Activated CD8-positive, alpha-beta memory T cell treated with anti-CD3 and anti-CD28 coated beads for 24 hours (primary cell): ENCODE measurements around the gene FCGBP.
"Not testable (repeated sequence)": the region's sequence is repeated elsewhere in the genome, so short reads cannot be mapped to it uniquely, and the experiment has no call there.

Experiments used
- DNase-seq: peaks from one replicate; pipeline ENCODE4 v3.0.0-alpha.2; 2020

Gene FCGBP

DNA sequence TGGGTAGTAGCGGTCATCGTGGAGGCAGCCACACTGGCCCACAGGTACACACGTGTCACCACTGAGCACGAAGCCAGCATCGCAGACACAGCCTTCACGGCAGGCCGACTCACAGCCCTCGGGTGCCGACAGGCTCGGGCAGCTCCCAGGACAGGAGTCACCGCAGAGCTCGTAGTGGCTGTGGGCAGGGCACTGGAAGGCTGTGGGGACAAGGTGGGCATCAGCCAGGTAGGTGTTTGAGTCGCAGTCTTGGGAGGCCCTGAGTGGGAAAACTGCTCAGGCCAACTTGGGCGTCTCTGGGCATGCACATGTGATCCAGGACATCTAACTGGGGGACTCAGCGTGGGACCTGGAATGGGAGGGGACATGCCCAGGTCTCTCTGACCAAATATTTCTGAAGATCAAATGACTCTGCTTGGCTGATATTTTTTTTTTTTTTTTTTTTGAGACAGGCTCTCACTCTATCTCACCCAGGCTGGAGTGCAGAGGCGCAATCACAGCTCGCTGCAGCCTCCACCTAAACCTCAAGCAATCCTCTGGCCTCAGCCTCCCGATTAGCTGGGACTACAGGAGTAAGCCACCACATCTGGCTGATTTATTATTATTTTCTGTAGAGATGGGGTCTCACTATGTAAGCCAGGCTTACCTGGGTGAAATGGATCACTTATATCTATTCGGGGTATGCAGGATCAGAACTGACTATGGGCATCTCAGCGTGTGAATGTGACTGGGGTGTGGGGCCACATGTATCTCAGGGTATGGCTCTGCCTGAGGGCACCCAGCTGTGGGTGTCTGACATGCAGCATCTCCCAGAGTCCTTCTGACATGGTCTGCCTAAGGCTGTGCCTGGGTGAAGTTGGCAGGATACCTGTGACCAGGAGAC, 44.3 kb downstream of the FCGBP start:
- not testable (repeated sequence) for DNase-seq

DNA sequence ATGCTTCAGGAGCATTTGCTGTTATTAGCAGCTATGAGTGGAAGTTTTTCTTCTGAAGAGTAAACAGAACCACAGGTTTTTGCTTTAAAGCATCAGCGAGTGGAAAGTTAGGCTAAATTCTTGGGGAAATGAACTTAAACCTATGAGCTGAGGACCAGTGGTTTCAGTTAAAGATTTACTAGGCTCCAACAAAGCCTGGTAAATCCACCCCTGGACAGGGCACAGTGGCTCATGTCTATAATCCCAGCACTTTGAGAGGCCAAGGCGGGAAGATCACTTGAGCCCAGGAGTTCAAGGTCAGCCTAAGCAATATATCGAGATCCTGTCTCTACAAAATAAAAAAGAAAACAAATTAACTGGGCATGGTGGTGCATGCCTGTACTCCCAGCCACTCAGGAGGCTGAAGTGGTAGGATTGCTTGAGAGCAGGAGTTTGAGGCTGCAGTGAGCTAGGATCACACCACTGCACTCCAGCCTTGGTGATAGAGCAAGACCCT, 46.9 kb downstream of the FCGBP start:
- not testable (repeated sequence) for DNase-seq

DNA sequence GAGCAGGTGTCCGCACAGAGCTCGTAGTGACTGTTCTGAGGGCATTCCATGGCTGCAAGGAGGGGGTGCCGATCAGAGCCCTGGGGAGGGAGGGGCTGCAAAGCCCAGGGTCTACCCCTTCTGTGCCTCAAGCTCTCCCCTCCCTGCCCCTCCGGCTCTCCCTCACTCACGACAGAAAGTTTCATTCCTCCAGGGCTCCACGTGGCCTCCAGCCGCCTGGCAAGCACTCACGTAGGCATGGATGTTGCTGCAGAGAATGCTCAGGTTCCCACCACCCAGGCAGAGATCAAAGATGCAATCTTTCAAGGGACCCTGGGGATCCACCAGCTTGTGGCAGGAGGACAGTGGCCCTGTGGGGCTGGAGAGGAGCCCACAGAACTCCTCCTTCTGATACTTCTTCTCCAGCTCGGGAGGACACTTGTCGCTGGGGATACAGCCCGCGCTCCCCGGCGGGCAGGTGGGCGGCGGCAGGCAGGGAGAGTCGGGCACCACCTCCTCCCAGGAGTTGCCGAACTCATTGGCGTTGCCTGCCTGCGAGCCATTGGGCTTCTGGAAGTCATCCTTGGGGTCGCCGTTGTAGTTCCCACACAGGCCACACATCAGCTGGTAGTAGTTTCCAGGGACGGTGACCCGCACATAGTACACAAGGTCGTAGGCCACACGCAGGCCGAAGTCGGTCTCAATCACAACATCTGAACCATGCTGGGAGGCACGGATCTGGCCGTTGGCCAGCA, 48.4 kb downstream of the FCGBP start:
- not testable (repeated sequence) for DNase-seq

- DNase-seq: not testable (repeated sequence)
Observed at GRCh38 chr19:39884721-39885120, 49.7 kb downstream of the FCGBP start.
